GM13976 (cell line): ENCODE results near the gene XXYLT1.

Source experiments
- DNase-seq: peaks from one replicate; pipeline ENCODE4 v3.0.0; 2012; ENCODE audit warnings: low spot score
- CTCF ChIP-seq: IDR thresholded peaks from 2 replicates; pipeline ENCODE4 v1.5.1; 2012; ENCODE audit warnings: borderline replicate concordance, mild to moderate bottlenecking; ENCODE audit not compliant: insufficient read depth; ENCODE audit errors: extremely low read depth, missing control alignments, control extremely low read depth
- in situ Hi-C: fragments of 300-500 bp; cut with MboI; formaldehyde crosslinking; loops from one replicate; pipeline ENCODE4 v1.12.0; 2022; ENCODE audit warnings: low sequenced_read_pairs, mixed read lengths, inconsistent platforms; ENCODE audit not compliant: unreplicated experiment

Gene XXYLT1

GRCh38 chr3:195070336-195070735 lies 200.6 kb downstream of the XXYLT1 start:
- no peak for DNase-seq
- TF ChIP-seq CTCF, result no peak
- in situ Hi-C loops, result no loop called here

GRCh38 chr3:195069501-195070251 lies 201.3 kb downstream of the XXYLT1 start:
- in situ Hi-C loops, result no loop called here
- DNase-seq, result no peak
- TF ChIP-seq CTCF, result no peak

GRCh38 chr3:195068084-195069080 lies 202.6 kb downstream of the XXYLT1 start:
- in situ Hi-C loops, result no loop called here
- DNase-seq, result no peak
- TF ChIP-seq CTCF, result no peak

GRCh38 chr3:195066441-195066841 lies 204.5 kb downstream of the XXYLT1 start:
- TF ChIP-seq CTCF, result no peak
- in situ Hi-C loops, result no loop called here
- no peak for DNase-seq

- TF ChIP-seq CTCF, result no peak
- in situ Hi-C loops, result no loop called here
- DNase-seq, result no peak
These were observed 205.1 kb downstream of the XXYLT1 start for GRCh38 chr3:195065864-195066185.

- TF ChIP-seq CTCF, result no peak
- DNase-seq, result no peak
- in situ Hi-C loops, result no loop called here
These were observed 205.7 kb downstream of the XXYLT1 start for GRCh38 chr3:195065142-195065863.
